SHP77 (cell line): ENCODE measurements around the gene NUP214.

Experiments used
- DNase-seq, 2 experiments: peaks; one replicate each; lab custom pipeline; 2025; lab: John Stamatoyannopoulos, UW

NUP214 gene

DNA sequence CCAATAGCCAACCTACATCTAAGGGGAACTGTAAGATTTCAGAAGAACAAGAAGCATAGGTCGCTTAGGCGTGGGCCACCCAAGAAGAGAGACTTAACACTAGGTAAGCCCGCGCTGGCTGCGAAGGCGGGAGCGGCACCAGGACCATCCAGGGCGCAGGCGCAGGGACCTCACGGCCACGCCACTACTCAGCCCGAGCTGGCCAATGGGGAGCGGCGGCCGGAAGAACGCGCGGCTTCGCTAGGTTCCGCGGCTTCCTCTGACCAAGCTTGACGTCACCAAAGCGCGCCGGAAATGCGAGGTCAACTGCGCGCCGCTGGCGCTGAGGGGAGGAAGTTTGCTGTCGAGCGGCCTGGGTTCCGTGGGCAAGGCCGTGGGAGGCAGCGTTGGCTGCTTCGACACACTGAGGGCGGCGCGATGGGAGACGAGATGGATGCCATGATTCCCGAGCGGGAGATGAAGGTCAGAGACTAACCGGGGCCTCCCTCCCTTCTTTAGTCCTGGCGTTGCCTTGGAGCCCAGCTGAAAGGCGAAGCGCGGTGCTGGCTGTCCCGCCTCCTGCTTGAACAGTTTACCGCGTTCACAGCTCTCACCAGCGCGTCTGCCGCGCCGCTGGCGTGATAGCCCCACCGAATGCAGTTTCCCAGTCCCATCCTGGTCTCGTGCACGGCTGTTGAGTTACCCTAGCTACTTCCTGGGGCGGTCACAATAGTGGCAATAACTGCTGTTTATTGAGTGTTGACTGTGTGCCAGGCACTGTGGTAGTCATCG is at the start of gene NUP214:
Gene NUP214 (plus strand): TSS at position 299 of the 771 bp plus-strand sequence. CDS start 119 bp downstream, at position 418.
- peak; percentile 95 to 98 for DNase-seq

- no peak for DNase-seq
Measured at GRCh38 chr9:131076347-131077195, 48.8 kb upstream of the NUP214 start.

DNA sequence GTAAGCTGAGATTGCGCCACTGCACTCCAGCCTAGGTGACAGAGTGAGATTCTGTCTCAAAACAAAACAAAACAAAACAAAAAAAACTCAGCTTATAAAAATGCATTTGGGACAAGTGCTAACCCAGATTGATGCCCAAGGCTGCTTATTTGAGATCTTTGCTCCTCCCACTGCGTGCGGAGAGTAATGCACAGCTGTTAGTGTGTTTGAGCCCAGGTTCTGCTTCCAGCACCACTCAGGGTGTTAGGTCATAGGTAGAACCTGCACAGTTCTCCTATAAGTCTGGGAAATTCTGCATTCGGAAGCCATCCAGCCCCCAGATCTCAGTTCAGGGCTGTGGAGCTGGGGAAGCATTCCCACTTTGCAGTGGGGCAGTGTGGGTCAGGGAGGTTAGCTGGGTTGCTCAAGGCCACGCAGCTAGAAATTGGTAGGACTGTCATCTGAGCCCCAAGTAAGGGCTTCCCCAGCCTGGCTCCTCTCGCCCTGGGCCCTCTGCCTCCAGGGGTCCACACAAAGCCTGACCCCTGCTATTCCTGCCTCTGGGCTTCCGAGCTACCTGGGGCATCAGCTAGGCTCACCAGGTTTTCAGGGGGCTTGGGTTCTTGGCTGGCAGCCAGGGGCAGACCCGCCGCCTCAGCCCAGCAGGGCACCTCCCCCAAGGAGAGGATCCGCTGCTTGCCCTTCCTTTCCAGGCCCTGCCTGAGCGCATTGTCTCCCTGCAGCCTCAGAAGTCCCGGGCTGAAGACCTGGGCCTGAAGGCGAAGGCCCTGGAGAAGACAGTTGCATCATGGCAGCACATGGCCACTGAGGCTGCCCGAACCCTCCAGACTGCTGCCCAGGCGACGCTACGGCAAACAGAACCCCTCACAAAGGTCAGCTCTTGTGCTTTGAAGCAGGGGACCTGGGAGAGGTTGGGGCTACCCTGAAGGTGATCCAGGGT is 46.7 kb upstream of the NUP214 start:
- no peak for DNase-seq

DNA sequence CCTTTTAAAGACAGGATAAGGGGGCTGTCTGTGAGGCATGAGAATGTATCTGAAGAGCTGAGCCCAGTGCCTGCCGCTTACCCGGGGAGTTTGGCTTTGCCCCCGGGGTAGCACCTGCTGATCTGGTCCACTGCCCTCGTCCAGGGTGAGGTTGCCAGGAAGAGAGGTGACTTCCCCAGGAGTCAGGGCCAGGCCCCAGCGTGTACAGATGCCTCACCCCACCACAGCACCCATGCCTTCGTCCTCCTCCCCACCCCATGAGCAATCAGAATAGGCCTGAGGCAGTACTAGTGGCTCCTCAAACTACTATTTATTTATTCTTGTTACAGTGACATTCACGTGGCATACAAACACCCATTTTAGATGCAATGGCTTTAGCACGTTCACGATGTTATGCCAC is 44.8 kb upstream of the NUP214 start:
- no peak for DNase-seq

- DNase-seq = no peak
Measured at GRCh38 chr9:131081868-131082267, 43.5 kb upstream of the NUP214 start.

GRCh38 chr9:131082774-131083512 is 42.4 kb upstream of the NUP214 start:
- DNase-seq = no peak

GRCh38 chr9:131084661-131085369 is 40.6 kb upstream of the NUP214 start:
- DNase-seq = no peak

DNA sequence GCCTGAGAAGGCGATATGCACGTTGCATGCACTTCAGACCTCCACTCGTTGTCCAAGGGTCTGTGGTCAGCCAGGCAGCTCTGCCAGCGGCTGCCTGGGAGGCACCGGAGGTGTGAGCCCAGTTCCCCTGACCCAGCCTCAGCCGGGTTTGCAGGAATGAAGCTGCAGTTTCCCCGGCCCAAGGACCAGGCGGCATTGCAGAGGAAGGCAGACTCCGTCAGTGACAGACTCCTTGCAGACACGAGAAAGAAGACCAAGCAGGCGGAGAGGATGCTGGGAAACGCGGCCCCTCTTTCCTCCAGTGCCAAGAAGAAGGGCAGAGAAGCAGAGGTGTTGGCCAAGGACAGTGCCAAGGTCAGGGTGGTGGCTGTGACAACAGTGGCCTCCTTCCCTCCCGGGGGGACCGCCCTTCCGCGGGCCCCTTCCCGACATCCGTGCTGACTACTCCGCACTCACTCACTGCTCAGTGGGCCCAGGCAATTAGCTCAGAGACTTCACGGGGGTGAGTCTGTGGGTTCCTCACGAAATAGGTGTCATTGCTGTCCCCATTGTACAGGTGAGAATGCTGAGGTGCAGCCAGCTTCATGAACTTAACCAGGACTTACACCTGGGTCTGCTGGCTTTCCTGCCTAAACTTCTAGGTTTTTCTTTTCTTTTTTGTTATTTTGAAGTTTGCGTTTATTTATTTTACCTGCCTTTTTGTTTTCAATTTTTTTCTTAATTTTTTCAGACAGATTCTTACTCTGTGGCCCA is 39.8 kb upstream of the NUP214 start:
- DNase-seq = no peak

DNA sequence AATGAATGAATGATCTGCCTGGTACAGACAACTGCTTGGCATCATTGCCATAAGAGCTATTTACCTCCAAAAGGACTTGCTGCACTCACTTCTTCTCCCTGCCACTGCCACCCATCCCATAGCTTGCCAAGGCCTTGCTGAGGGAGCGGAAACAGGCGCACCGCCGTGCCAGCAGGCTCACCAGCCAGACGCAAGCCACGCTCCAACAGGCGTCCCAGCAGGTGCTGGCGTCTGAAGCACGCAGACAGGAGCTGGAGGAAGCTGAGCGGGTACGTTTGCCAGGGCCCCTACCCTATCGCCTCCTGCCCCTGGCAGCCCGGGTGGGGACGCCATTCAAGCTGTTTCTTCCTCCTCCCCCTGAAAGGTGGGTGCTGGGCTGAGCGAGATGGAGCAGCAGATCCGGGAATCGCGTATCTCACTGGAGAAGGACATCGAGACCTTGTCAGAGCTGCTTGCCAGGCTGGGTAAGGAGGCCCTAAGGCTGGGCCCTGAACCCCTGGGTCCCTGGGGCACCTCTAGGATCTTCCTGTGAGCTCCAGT is 38.0 kb upstream of the NUP214 start:
- no peak for DNase-seq

DNA sequence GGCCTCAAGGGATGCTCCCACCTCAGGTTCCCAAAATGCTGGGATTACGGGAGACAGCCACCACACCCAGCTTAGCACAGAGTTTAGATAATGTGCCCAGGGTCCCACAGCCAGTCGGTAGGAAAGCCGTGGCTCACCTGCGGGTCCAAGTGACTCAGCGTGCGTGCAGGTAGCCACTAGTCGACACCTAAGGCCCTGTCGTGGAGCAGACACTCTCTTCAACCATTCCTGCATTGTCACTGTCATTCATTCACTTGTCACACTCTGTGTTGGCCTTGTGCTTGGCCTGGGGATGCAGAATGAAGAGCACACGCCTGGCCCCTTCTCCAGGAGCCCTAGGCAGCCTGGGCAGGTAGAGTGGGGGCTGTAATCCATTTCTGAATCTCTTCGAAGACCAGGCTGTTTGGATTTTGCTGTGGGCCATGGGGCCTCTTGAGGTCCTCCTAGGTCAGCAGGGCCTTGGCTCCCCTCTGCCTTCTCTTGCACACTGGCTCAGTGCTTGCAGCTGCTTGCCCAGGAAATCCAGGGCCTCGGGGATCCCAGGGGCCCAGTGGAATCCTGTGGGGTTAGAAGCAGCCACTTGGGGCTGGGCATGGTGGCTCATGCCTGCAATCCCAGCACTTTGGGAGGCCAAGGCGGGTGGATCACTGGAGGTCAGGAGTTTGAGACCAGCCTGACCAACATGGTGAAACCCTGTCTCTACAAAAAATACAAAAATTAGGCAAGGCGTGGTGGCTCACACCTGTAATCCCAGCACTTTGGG is 35.2 kb upstream of the NUP214 start:
- DNase-seq = no peak

- DNase-seq = no peak
Measured at GRCh38 chr9:131091352-131091992, 33.9 kb upstream of the NUP214 start.

DNA sequence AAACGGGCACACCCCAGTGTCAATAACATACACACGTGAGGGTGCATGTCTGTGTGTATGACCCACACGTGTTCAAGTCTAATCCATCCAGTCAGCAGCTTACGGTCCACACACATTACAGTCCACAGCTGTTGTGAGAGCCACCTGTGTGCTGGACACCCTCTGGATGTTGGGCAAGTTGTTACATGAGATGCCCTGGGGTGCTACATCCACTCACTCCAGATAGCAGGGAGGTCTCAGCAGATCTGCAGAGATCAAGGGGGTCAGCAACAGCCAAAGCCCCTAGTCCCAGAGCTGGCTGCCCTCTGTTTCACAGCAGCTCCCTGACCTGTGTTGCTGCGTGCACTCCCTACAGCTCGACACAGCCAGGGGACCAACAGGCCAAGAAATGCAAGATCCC is 33.4 kb upstream of the NUP214 start:
- DNase-seq = no peak

GRCh38 chr9:131092548-131093440 is 32.6 kb upstream of the NUP214 start:
- DNase-seq = no peak

- no peak for DNase-seq
Measured at GRCh38 chr9:131094015-131094414, 31.4 kb upstream of the NUP214 start.

DNA sequence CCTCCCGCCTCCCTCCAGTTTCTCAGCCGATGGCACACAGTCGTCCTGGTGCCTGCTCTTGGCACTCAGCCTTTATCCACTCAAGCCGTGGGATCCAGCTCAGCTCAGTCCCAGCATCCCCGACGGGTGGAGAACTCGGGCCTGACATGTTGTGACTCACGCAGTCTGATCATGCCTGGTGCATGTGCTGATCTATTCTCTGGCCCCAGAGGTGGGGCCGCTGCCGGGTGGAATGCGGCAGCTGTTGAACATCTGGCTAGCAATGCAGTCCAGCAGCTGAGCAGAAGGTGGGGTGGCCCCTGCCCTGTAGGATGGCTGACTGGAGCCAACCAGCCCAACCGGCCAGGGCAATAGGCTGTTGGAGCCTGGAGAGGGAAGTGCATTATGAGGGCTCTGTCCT is 30.8 kb upstream of the NUP214 start:
- DNase-seq = no peak

- DNase-seq = no peak
Measured at GRCh38 chr9:131095666-131096268, 29.6 kb upstream of the NUP214 start.
